HG03108 (cell line): Measurements from ENCODE around the gene HDAC4.

Experiments
- ATAC-seq: cut with Tn5 transposase; IDR thresholded peaks from one replicate; pipeline ENCODE4 v1.9.1; 2021; ENCODE audit warnings: moderate library complexity; ENCODE audit not compliant: unreplicated experiment

The HDAC4 gene

GRCh38 chr2:239245872-239246721, 154.7 kb downstream of the HDAC4 start:
- ATAC-seq = no peak

DNA sequence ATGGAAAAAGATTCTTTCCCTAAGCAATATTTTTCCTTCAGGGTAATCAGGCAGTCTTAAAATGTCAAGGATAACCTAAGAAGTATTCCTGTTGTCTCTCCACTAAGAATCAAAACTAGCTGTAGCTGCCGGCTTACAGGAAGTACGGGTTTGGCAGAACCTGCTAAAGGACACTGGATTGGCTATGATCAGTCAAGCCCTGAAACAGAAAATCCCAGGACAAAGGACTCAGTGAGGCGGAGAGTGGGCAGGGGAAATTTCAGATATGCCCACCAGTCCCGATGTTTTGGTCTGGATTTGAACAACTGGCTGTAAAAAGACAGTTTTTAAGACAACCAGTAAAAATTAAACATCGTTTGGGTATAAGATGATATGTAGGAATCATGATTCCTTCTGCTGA, 155.7 kb downstream of the HDAC4 start:
- no peak for ATAC-seq

DNA sequence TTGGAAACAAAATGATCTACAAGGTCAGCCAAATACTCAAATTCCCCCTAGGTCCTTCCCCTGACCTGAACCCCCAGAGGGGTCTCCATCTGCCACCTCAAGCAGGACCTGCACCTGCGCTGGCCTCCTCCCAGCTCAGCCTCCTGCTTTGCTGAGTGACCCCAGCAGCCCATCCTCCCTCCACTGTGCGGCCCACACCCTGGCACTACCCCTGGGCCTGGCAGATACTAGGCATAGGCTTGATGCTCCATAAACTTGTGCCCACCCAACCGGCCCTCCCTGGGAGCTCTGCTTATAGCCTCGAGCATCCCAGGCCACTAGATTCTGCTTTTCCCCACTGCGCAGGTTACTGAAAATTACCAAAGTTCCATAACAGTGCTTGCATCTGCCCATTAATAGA, 156.2 kb downstream of the HDAC4 start:
- no peak for ATAC-seq

GRCh38 chr2:239241431-239241960, 159.3 kb downstream of the HDAC4 start:
- no peak for ATAC-seq

GRCh38 chr2:239240414-239240881, 160.4 kb downstream of the HDAC4 start:
- ATAC-seq = no peak

GRCh38 chr2:239239607-239240413, 161.0 kb downstream of the HDAC4 start:
- ATAC-seq = no peak

DNA sequence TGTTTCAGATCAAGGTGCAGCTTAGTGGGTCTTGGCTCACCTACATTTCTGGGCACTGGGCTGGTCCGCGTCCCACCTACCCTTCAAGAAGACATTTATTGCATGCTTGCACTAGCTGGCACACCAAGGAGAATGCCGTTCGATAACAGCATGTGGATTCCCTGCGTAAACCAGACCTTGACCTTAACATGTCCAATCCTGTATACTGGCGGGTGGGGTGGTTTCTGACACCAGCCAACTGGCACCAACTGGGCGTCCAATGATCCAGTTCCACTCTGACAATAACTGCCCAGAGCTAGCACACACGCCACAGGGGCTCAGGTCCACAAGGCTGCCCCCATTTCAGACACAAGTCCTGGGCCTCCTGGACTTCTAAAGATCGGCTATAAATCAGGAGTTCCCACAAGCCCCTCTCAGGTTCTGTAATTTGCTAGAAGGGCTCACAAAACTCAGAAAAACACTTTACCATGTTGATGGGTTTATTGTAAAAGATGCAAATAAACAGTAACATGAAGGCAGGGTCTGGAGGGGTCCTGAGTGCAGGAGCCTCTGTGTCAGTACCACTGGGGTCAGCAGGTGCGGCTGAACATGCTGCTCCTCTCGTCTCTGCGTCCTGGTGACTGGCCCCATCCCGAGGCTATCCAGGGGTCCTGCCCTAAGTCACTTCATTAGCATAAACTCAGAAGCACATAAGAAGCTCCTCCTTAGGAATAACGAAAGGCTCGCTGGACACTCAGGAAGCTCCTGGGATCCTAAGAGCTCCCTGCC, 161.8 kb downstream of the HDAC4 start:
- ATAC-seq = no peak

DNA sequence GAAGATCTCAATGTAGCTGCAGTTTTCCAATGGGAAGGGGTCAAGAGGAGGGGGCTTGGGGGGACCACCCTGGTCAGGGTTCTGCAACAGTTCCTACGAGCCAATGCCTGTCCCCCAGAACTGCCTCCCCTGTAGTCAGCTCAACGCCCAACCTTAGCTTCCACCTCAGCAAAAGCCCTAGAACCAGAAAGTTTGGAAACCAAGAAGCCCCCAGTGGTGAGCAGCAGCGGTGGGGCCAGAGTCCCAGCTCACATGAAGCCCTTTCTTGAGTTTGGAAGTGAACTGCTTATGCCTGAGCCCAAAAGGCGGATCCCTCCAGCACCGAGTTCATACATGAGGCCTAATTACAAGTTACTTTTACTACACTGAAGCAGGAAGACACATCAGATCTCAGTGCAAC, 162.4 kb downstream of the HDAC4 start:
- no peak for ATAC-seq

GRCh38 chr2:239236808-239237205, 164.0 kb downstream of the HDAC4 start:
- ATAC-seq = no peak

GRCh38 chr2:239236043-239236807, 164.6 kb downstream of the HDAC4 start:
- ATAC-seq = no peak

GRCh38 chr2:239235311-239235710, 165.5 kb downstream of the HDAC4 start:
- no peak for ATAC-seq

DNA sequence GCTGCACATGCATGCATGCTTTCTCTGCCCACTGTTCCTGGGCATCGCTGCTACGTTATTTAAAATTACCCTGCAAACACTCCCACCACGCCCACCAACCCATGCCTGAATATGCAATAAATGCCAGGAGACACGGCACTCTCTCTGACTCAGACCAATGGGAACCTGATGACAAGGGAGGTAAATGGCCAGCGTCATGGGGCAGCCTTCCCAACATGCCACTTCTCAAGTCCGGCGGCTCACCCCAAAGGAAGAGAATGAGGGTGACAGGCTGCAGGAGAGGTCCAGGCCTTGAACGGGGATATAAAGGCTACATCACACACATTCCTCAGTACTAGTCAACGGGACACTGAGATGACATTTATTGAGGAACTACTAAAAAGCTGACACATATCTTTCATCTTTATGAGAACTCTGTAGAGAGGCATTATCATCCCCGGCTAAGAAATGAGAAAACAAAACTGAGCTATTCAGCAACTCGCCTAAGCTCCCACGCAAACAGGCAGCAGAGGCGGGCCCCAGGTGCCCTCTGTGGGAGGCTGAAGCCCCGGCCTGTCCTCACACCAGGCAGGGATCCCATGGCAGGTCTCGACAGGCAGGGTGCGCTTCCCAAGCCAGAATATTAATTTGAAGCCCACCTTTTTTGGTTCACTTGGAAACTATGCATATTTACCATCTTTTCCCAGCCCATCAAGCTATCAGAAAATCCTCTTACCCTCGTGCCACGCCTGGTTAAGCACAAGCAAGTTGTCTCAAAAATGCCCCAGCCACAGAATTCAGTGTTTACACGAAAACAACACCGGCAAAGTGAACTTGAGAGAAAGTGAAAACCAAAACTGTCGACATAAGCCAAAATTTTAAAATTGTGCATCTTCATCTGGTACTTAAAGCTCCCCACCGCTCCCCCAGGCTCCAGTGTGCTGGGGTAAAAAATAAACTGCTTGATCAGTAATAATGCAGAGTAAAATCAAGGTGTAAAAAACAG, 166.3 kb downstream of the HDAC4 start:
- no peak for ATAC-seq

DNA sequence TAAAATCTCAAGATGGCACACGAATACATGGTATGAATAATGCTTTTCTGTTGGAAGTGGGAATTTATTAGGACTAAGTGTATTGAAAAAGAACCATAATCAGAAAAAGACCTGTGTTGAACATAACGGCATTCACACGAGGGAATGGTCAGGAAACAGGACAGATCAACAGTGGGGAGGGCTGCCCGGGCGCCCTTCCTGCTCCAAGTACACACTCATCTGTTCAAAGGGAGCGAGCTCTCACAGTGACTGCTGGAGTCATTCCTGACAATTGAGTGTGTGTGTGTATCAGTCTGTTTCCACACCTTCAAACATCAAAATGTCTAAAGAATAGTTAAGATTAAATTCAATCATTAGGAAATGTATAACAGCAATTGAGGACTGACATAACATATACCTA, 167.2 kb downstream of the HDAC4 start:
- ATAC-seq = no peak

GRCh38 chr2:239232195-239232578, 168.6 kb downstream of the HDAC4 start:
- ATAC-seq = no peak

GRCh38 chr2:239231231-239232194, 169.3 kb downstream of the HDAC4 start:
- no peak for ATAC-seq

- ATAC-seq = no peak
Observed at GRCh38 chr2:239230318-239231052, 170.3 kb downstream of the HDAC4 start.

GRCh38 chr2:239229545-239230279, 171.1 kb downstream of the HDAC4 start:
- no peak for ATAC-seq
